GM18907 (cell line): ENCODE results near the gene PTPN1.
"Not testable (repeated sequence)": the region's sequence is repeated elsewhere in the genome, so short reads cannot be mapped to it uniquely, and the experiment has no call there.

ENCODE experiments used
- ATAC-seq: cut with Tn5 transposase; IDR thresholded peaks from one replicate; pipeline ENCODE4 v1.9.1; 2021; ENCODE audit warnings: mild to moderate bottlenecking, moderate library complexity; ENCODE audit not compliant: unreplicated experiment

PTPN1 gene

GRCh38 chr20:50478162-50478990 lies 31.8 kb upstream of the PTPN1 start:
- ATAC-seq: peak; percentile 76

DNA sequence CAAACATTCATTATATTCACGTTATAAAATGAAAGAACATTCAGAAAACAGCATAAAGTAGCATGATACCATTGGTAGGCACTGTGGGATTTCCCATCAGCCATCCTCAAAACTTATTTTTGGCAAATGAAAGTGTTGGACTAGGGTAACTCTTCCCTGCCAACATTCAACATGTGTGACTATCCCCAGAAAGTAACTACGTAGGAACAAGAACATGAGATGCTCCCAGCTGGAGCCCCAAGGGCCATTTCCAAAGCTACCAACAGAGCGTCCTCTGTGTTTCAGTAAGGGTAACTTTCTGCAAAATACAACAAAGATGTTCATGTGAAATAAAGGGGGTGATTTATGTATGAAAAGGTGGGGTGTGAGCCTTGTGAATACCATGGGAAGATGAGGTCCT lies 28.4 kb upstream of the PTPN1 start:
- no peak for ATAC-seq

GRCh38 chr20:50482396-50482981 lies 27.7 kb upstream of the PTPN1 start:
- ATAC-seq: no peak

DNA sequence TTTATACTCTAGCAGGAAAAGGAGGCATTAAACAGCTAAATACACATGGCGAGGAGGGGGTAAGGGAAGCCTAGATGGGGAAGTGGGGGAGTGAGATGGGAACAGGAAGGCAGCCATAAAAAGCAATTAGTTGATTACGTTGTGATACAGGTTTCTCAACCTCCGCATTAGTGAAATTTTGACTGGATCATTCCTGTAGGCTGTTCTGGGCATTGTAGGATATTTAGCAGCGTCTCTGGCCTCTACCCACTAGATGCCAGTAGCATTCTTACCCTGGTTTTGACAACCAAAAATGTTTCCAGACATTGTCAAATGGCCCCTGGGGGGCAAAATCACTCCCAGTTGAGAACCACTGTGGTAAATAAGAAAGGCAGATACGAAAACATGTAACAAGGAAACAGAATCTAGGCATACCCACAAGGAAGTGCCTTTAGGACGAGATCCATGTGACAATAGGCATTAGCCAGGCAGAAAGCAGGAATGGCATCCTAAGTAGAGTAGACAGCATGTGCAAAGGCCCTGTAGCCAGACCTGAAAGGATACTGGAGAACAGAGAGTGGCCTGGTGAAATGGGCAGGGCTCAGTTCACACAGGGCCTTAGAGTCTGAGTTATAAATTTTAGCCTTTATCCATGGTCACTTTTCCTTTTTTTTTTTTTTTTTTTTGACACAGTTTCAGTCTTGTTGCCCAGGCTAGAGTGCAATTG lies 25.8 kb upstream of the PTPN1 start:
- no peak for ATAC-seq

DNA sequence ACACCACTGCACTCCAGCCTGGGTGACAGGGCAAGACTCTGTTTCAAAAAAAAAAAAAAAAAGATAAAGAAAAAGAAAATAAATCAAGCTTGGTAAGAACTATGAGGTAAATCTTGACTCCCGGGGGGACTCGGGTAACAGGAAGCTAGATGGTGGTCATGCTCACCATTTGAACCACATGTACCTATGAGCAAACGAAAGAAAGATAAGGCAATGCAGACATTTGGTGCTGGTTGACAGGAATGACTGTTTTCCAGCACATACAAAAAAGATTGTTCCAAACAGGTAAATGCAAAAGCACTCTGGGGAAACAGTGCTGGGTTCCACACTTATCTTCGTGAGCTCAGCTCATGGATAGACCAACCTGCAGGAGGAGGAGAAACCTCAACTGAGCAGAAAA lies 22.8 kb upstream of the PTPN1 start:
- ATAC-seq: no peak

GRCh38 chr20:50488236-50488806 lies 21.9 kb upstream of the PTPN1 start:
- ATAC-seq: no peak

GRCh38 chr20:50491168-50491567 lies 19.0 kb upstream of the PTPN1 start:
- no peak for ATAC-seq

- ATAC-seq: no peak
Measured at GRCh38 chr20:50491926-50492634, 18.1 kb upstream of the PTPN1 start.

DNA sequence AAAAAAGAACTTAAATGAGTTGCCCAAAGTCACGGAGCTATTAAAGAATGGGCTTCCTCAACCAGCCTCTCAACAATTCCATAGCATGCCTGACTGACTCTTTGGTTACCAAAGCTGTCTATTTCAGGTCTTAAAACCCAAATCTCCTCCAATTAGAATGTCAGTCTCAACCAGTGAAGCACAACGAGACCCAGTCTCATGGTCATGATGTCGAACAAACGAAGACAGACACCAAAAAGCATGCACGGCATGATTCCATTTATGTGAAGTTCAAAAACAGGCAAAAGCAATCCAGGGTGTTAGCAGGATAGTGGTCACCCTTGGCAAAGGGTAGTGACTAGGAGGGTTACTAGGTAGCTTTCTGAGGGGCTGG lies 16.3 kb upstream of the PTPN1 start:
- no peak for ATAC-seq

GRCh38 chr20:50494428-50494827 lies 15.8 kb upstream of the PTPN1 start:
- ATAC-seq: no peak

DNA sequence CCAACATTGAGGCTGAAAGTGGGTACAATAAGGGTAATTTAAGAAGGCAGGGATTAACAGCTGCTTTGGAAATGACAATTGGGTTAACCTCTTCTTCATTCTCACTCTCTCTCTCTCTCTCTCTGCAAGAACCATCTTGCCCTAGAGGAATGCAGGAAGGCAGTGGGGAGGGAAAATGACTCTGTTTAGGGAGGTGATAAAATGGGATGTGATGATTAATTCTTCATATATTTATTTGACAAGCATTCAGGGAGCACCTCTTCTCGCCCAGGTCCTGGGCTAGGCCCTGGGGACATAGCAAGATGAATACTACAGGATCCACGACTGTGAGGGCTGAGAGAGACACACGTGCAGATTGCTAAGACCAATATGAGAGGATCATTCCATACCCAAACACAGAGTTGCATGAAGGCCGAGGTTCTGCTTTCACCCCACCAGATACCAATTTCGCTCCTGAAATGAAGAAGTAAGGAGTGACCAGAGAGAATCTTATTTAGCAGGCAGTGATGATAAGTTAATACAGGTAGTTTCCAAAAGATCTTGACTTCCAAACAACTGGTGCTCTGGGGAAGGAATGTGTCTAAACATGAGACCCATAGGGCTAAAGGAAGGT lies 13.3 kb upstream of the PTPN1 start:
- ATAC-seq: no peak

GRCh38 chr20:50498071-50498776 lies 12.0 kb upstream of the PTPN1 start:
- no peak for ATAC-seq

DNA sequence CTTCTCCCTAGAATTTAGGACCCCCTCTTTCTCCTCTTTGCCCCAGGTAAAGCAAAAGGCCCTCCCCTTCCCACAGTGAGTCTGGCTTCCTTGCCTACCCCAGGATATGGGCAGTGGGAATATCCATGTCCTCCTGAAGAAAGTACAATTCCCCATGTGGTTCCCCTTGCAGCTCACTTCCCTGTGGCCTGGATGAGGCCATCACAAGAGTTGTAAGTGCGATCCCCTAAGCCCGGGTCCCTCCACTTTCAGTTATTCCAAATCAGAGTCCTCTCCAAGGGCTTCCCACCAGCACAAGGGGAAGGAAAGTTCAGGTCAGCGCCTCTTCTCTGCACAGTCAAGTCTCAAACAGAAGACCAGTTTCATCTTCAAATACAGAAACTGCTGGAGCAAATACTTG lies 10.2 kb upstream of the PTPN1 start:
- ATAC-seq: no peak

DNA sequence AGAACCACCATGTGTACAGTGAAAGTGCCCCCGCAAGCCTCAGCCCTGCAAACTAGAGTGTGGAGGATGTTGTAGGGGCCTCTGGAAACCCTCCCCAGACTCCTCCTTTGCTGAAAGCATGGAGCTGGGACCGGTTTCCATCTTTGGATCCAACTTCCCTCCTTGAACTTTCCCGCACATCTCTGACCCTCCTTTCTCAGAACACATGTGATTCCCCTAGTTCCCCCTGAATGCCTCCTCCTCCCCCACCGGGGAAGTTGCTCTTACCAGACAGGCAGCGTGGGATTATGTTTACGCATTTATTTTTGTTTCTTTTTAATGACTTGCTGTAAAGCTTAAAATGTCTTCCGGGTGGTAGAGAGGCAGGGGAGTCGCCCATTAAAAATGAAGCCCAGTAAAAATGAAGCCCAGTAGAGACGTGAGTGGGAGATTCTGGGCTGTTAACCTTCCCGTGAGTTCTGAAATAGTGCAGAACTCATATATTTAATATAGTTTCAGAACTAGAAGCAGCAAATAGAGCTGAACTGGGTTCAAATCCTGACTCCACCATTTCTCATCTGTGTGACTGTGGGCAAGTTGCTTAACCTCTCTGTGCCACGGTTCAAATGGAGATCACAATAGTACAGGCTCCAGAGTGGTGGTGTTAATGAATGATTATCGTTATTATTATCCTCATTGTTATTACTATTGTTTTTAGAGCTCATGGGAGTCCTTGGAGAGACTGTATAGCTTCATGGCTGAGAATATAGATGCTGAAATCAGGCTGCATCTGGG lies 8.0 kb upstream of the PTPN1 start:
- no peak for ATAC-seq

- ATAC-seq: no peak
Measured at GRCh38 chr20:50504231-50504823, 5.9 kb upstream of the PTPN1 start.

- ATAC-seq: no peak
Measured at GRCh38 chr20:50506270-50506579, 4.0 kb upstream of the PTPN1 start.

- not testable (repeated sequence) for ATAC-seq
Measured at GRCh38 chr20:50507745-50508144, 2.4 kb upstream of the PTPN1 start.

DNA sequence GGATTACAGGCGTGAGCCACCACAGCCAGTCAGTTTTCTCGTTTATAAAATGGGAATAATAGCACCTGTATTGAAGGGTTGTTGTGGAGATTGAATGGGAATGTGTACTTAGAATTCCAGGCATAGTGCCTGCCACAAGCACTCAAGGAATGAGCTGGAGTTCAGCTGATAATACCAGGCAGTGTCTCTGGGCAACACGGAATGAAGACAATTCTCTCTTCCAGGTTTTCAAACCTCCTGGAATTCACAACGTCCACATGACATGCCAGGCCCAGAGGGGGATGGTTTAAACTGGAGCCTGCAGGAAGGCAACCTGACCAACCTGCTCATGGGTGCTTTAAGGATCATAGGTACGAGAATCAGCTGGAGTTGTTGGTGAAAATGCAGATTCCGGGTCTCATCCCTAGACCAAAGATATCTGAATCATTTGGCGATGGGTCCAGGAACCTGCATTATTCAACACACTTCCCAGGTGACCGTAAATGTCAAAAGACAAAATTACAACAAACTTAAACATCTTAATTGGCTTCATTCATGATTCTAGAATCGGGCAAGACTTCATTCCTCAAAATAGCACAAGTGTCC lies 1.9 kb upstream of the PTPN1 start:
- ATAC-seq: no peak
